ENCODE data around the gene RUVBL2. TPM values are rescaled to one million over a fixed set of nuclear protein-coding genes. Genes with fewer than 3 reads are reported as not detected.
A peak's percentile ranks its signal among the peaks of the same experiment; 100 is the strongest.

The RUVBL2 gene
- total RNA-seq, 1 experiment from 2014 or later = 165 TPM

- Mint-ChIP-seq H3K36me3 (ENCODE audit: insufficient read depth, unreplicated experiment) (peaks cover 60% of the 10 kb centered on the region), H3K27ac (ENCODE audit: unreplicated experiment) (no peak overlapping the region)
Measured at GRCh38 chr19:48999481-49000325, 6.0 kb downstream of the RUVBL2 start.

GRCh38 chr19:49004133-49004532 is 10.4 kb downstream of the RUVBL2 start:
- POLR2A ChIA-PET = interaction anchor here (0.7 kb wide), 1 partner anchor 124 kb away, joined by 3 read pairs; no protein-coding TSS in a partner anchor
- Histone ChIP-seq H3K27me3 (replicated peaks; ENCODE audit: control insufficient read depth, insufficient read depth, low read length) (no peaks in the 10 kb centered on the region), H3K9me3 (no peaks in the 10 kb centered on the region), H3K4me3 (ENCODE audit: low read depth, low read length) (no peak overlapping the region), H3K4me1 (no peaks in the 10 kb centered on the region), H3K36me3 (ENCODE audit: control insufficient read depth, insufficient read depth, low read length) (no peaks in the 10 kb centered on the region; the same call in 1 of the 2 replicates)
- no peak overlapping the region for H3K4me3 Mint-ChIP-seq (ENCODE audit: unreplicated experiment)
- DNase-seq = no peak
- H3K4me1 Mint-ChIP-seq (ENCODE audit: low read depth, unreplicated experiment) = no peaks in the 10 kb centered on the region
- BruUV-seq (replicated peaks) = no TSS peak
- H3K36me3 Mint-ChIP-seq (ENCODE audit: insufficient read depth, unreplicated experiment) = peaks cover 67% of the 10 kb centered on the region
- no peaks in the 10 kb centered on the region for H3K27me3 Mint-ChIP-seq (ENCODE audit: insufficient read depth, unreplicated experiment)
- intact Hi-C loops (cut with micrococcal nuclease; ENCODE audit: unreplicated experiment) = no loop called here
- TF ChIP-seq CTCF (IDR thresholded peaks at IDR 0.05; ENCODE audit: insufficient read depth in 1 of 2, low read depth in 1 of 2, low read length in 1 of 2, severe bottlenecking in 1 of 2, unreplicated experiment in 1 of 2) = no peak
- no peak overlapping the region for H3K27ac Mint-ChIP-seq (ENCODE audit: unreplicated experiment)
- H3K9me3 Mint-ChIP-seq (ENCODE audit: unreplicated experiment) = no peaks in the 10 kb centered on the region
- CTCF ChIA-PET = interaction anchor here (0.5 to 0.6 kb wide), 2 partner anchors 124 to 126 kb away, joined by 3 read pairs; no protein-coding TSS in a partner anchor

More at GRCh38 chr19:48999481-49000325, 6.0 kb downstream of the RUVBL2 start:
- no TSS peak for BruUV-seq (replicated peaks)
- Histone ChIP-seq H3K36me3 (ENCODE audit: control insufficient read depth, insufficient read depth, low read length) (no peaks in the 10 kb centered on the region; the same call in 1 of the 2 replicates), H3K27me3 (replicated peaks; ENCODE audit: control insufficient read depth, insufficient read depth, low read length) (no peaks in the 10 kb centered on the region), H3K4me3 (ENCODE audit: low read depth, low read length) (no peak overlapping the region), H3K9me3 (no peaks in the 10 kb centered on the region), H3K4me1 (no peaks in the 10 kb centered on the region)
- TF ChIP-seq CTCF (IDR thresholded peaks at IDR 0.05; ENCODE audit: insufficient read depth in 1 of 2, low read depth in 1 of 2, low read length in 1 of 2, severe bottlenecking in 1 of 2, unreplicated experiment in 1 of 2) = peak; percentile 70 to 75
- Mint-ChIP-seq H3K27me3 (ENCODE audit: insufficient read depth, unreplicated experiment) (no peaks in the 10 kb centered on the region), H3K4me3 (ENCODE audit: unreplicated experiment) (no peak overlapping the region), H3K4me1 (ENCODE audit: low read depth, unreplicated experiment) (peaks cover 8% of the 10 kb centered on the region), H3K9me3 (ENCODE audit: unreplicated experiment) (no peaks in the 10 kb centered on the region)
- intact Hi-C loops (cut with micrococcal nuclease; ENCODE audit: unreplicated experiment) = loop anchor here (2.0 to 10.0 kb wide), 2 partner anchors 19 to 225 kb away; no protein-coding TSS in a partner anchor
- POLR2A ChIA-PET = interaction anchor here (0.5 to 0.9 kb wide), 3 partner anchors 8 to 40 kb away, joined by 3 read pairs; no protein-coding TSS in a partner anchor
- peak; percentile 59 to 76 for DNase-seq
- CTCF ChIA-PET = interaction anchor here (0.5 to 1.5 kb wide), 16 partner anchors 10 to 411 kb away, joined by 3 to 16 read pairs (median 5); partner anchors contain the start of gene CGB7

GRCh38 chr19:49004964-49005614 is 11.4 kb downstream of the RUVBL2 start:
- Histone ChIP-seq H3K36me3 (ENCODE audit: control insufficient read depth, insufficient read depth, low read length) (peaks cover 1% of the 10 kb centered on the region; the same call in 1 of the 2 replicates), H3K9me3 (no peaks in the 10 kb centered on the region), H3K4me1 (no peaks in the 10 kb centered on the region), H3K4me3 (ENCODE audit: low read depth, low read length) (no peak overlapping the region), H3K27me3 (replicated peaks; ENCODE audit: control insufficient read depth, insufficient read depth, low read length) (no peaks in the 10 kb centered on the region)
- Mint-ChIP-seq H3K4me3 (ENCODE audit: unreplicated experiment) (no peak overlapping the region), H3K9me3 (ENCODE audit: unreplicated experiment) (no peaks in the 10 kb centered on the region), H3K36me3 (ENCODE audit: insufficient read depth, unreplicated experiment) (peaks cover 66% of the 10 kb centered on the region), H3K4me1 (ENCODE audit: low read depth, unreplicated experiment) (no peaks in the 10 kb centered on the region), H3K27me3 (ENCODE audit: insufficient read depth, unreplicated experiment) (no peaks in the 10 kb centered on the region), H3K27ac (ENCODE audit: unreplicated experiment) (no peak overlapping the region)
- TF ChIP-seq CTCF (IDR thresholded peaks at IDR 0.05; ENCODE audit: insufficient read depth in 1 of 2, low read depth in 1 of 2, low read length in 1 of 2, severe bottlenecking in 1 of 2, unreplicated experiment in 1 of 2) = no peak
- intact Hi-C loops (cut with micrococcal nuclease; ENCODE audit: unreplicated experiment) = no loop called here
- ChIA-PET POLR2A (no interaction called here), CTCF (no interaction called here)
- no peak for DNase-seq
- BruUV-seq (replicated peaks) = no TSS peak

Measured in Caco-2 (cell line).